ENCODE results near the gene MARK3. TPM values are rescaled to one million over a fixed set of nuclear protein-coding genes. Genes with fewer than 3 reads are reported as not detected.

Gene MARK3
- total RNA-seq, 1 experiment from 2014 or later: 81.9 TPM

DNA sequence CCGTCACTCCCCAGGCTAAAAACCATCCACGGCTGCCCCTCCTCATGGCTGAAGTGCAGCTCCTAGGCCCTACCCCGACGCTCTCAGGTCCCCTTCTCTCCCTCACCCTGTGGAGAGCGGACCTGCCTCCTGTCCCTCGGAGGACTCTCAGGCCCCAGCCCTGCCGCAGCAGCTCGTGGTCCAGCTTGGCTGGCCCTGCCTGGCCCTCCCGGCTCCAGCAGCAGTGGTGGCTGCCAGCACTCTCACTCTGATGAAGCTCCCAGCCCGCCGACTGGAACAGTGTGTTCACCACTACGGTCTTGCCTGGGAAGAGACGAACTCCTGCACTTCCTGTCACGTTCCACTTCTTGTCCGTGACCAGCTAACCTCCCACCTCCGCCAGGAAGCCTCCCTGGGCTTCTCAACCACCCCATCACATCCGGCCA is 166.1 kb downstream of the MARK3 start:
- DNase-seq: no peak
- Histone ChIP-seq H2BK12ac (ENCODE audit: insufficient read length, low read depth, low read length) (no peak overlapping the region), H3K4me1 (ENCODE audit: insufficient read depth, low read length) (no peaks in the 10 kb centered on the region), H3K27me3 (ENCODE audit: insufficient read depth, low read length) (no peaks in the 10 kb centered on the region), H2BK5ac (ENCODE audit: insufficient read length, low read length) (no peak overlapping the region), H3K56ac (ENCODE audit: insufficient read length, low read depth, low read length) (no peak overlapping the region), H4K5ac (ENCODE audit: insufficient read length, low read depth, low read length) (no peak overlapping the region), H3K9me3 (ENCODE audit: control insufficient read depth, low read depth, low read length) (no peaks in the 10 kb centered on the region), H3K18ac (ENCODE audit: insufficient read length, low read depth, low read length) (no peak overlapping the region), H2AK5ac (ENCODE audit: insufficient read length, low read length) (no peak overlapping the region), H2BK120ac (ENCODE audit: low read depth, low read length, poor library complexity, severe bottlenecking) (no peak overlapping the region), H4K8ac (replicated peaks; ENCODE audit: insufficient read length, low read depth, low read length) (no peak overlapping the region), H3K79me2 (ENCODE audit: insufficient read depth, low read length) (no peaks in the 10 kb centered on the region), H3T11ph (ENCODE audit: low read length) (no peak overlapping the region), H4K20me1 (ENCODE audit: control insufficient read depth, insufficient read depth, insufficient read length) (no peaks in the 10 kb centered on the region), H3K23ac (ENCODE audit: insufficient read length, low read depth, low read length) (no peak overlapping the region), H4K91ac (ENCODE audit: insufficient read length, low read depth, low read length) (no peak overlapping the region), H2AFZ (ENCODE audit: low read length) (no peak overlapping the region), H3K23me2 (ENCODE audit: insufficient read length, low read depth, low read length, poor library complexity, severe bottlenecking) (no peaks in the 10 kb centered on the region), H2BK15ac (ENCODE audit: low read depth, low read length) (no peak overlapping the region), H3K79me1 (ENCODE audit: insufficient read depth, low read depth, low read length, poor library complexity, severe bottlenecking) (no peaks in the 10 kb centered on the region), H3K4me2 (ENCODE audit: insufficient read depth, insufficient read length, low read length) (no peak overlapping the region), H2BK20ac (ENCODE audit: low read depth, low read length, poor library complexity, severe bottlenecking) (no peak overlapping the region), H3K27ac (ENCODE audit: insufficient read length, low read depth, low read length) (no peak overlapping the region), H3K9ac (ENCODE audit: extremely low read depth, insufficient read length, low read length) (no peak overlapping the region), H3K4ac (ENCODE audit: low read depth, low read length) (no peak overlapping the region), H3K14ac (ENCODE audit: insufficient read depth, low read length) (no peak overlapping the region)
- Mint-ChIP-seq H3K9me3 (no peaks in the 10 kb centered on the region), H3K4me3 (no peak overlapping the region; a peak in 1 of 5 replicates), H3K27ac (peak overlapping the region in 2 of 3 experiments; percentile 64 to 86; a peak in 5 of 7 replicates), H3K27me3 (ENCODE audit: low read depth) (no peaks in the 10 kb centered on the region), H3K4me1 (peaks cover 7 to 8% of the 10 kb centered on the region in 2 experiments), H3K36me3 (ENCODE audit: insufficient read depth in 1 of 3, low read depth in 3 of 3) (peaks cover 0 to 3% (median 0%) of the 10 kb centered on the region in 3 experiments; a peak in 1 of 7 replicates)
- WGBS (ENCODE audit: extremely low coverage, insufficient read length, low lambda C conversion rate): no CpG with 5 or more reads among the region's 17 CpGs
- TF ChIP-seq, protein P1, sequence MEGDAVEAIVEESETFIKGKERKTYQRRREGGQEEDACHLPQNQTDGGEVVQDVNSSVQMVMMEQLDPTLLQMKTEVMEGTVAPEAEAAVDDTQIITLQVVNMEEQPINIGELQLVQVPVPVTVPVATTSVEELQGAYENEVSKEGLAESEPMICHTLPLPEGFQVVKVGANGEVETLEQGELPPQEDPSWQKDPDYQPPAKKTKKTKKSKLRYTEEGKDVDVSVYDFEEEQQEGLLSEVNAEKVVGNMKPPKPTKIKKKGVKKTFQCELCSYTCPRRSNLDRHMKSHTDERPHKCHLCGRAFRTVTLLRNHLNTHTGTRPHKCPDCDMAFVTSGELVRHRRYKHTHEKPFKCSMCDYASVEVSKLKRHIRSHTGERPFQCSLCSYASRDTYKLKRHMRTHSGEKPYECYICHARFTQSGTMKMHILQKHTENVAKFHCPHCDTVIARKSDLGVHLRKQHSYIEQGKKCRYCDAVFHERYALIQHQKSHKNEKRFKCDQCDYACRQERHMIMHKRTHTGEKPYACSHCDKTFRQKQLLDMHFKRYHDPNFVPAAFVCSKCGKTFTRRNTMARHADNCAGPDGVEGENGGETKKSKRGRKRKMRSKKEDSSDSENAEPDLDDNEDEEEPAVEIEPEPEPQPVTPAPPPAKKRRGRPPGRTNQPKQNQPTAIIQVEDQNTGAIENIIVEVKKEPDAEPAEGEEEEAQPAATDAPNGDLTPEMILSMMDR (conservative IDR thresholded peaks at IDR 0.05): no peak

Data from H9 (cell line).